Neural progenitor cell (in vitro differentiated cells): ENCODE measurements around the gene GREB1L.

Source experiments
- CTCF ChIP-seq: fragments of 200-600 bp; sonication (generic); IDR thresholded peaks from 2 replicates; pipeline ENCODE4 v1.5.1; 2017; ENCODE audit warnings: antibody characterized with exemption, mild to moderate bottlenecking
- EZH2phosphoT487 ChIP-seq: fragments of 200-600 bp; sonication (generic); IDR thresholded peaks from 2 replicates; pipeline ENCODE4 v1.6.1; 2017; ENCODE audit warnings: antibody characterized with exemption

- TF ChIP-seq CTCF (no peak), EZH2phosphoT487 (no peak)
Observed at GRCh38 chr18:21273568-21273967, 31.5 kb downstream of the GREB1L start.
